Limb (tissue), 2 donors: ENCODE results near the gene TMEM121.

Experiments
- DNase-seq, 2 donors: peaks; one replicate each; pipeline ENCODE4 v3.0.0-alpha.2; 2016; ENCODE audit errors: extremely low spot score in 2 of 2

The TMEM121 gene

GRCh38 chr14:105497671-105498429 lies 28.5 kb upstream of the TMEM121 start:
- DNase-seq, result peak in 1 of 2 donors; percentile 45

GRCh38 chr14:105498430-105499255 lies 27.7 kb upstream of the TMEM121 start:
- peak in 1 of 2 donors; percentile 47 for DNase-seq

DNA sequence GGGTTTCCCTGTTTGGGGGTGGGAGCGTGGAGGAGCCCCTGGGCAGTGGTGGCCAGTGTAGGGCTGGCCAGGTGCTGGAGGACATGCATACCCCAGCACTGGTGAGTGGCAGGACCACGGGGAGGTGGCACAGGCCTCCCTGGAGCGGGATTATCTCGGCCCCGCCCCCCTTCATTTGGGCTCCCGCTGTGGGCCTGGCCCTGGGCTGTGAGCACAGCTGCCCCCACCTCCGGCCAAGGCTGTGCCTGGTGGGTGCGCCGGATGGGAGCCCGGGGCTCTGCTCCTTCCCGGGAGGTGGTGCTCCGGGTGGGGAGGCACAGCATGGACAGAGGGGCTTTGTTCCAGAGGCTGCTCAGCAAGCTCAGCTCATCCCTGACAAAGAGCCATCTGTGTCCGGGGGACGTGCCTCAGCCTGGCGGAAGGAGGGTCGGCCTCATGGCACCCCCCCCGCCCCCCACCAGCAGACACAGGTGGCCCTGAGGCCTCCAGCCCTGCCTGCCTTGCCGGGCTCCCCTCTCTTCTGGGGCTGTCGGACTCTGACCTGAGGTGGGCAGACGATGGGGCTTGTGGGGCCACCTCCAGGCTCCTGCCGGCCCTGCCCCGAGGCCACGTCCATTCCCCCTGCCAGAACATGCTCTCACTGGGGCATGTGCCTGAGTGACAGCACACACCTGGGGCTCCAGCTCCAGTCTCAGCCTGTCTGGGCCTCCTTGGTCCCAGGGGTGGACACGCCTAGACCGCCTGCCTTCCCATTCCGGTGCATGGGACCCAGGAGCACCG lies 26.9 kb upstream of the TMEM121 start:
- DNase-seq, result peak in 1 of 2 donors; percentile 70

GRCh38 chr14:105500036-105500725 lies 26.2 kb upstream of the TMEM121 start:
- DNase-seq, result no peak

DNA sequence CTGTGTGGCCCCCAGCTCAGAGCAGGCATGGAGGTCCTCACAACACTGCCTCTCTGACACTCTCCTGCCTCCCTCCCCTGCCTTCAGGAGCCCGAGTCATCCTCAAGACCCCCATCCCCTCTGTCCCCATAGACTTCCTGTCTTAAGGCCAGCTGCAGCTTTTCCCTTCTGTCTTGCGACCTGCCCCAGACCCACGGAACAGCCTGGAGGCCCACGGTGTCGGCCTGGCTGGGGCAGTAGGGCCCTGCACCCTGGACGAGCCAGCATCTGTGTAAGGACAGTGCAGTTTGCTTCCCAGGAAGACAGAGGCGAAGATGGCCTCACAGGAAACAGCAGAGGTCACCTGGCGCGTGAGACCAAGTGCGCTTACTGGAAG lies 25.7 kb upstream of the TMEM121 start:
- DNase-seq, result no peak

DNA sequence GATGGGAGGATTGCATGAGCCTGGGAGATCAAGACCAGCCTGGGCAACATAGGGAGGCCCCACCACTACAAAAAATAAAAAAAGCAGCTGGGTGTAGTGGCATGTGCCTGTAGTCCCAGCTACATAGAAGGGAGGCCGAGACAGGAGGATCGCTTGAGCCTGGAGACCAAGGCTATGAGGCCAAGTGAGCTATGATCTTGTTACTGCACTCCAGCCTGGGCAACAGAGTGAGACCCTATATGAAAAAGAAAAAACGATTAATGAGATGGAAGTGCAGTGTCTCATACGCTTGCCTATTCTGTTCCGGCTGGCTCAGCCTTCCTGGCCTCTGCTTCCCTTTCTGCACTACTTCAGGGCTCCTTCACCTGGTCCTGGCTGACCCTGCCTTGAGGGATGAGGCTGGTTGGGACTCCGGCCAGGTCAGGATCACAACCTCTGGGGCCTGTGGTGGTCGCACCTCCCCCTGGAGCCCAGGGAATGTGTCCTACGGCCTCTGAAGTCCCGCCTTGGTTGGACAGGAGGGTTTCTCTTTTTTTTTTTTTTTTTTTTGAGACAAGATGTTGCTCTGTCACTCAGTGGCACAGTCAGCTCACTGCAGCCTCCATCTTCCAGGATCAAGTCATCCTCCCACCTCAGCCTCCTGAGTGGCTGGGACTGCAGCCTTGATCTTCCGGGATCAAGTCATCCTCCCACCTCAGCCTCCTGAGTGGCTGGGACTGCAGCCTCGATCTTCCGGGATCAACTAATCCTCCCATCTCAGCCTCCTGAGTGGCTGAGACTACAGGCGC lies 24.7 kb upstream of the TMEM121 start:
- no peak for DNase-seq

DNA sequence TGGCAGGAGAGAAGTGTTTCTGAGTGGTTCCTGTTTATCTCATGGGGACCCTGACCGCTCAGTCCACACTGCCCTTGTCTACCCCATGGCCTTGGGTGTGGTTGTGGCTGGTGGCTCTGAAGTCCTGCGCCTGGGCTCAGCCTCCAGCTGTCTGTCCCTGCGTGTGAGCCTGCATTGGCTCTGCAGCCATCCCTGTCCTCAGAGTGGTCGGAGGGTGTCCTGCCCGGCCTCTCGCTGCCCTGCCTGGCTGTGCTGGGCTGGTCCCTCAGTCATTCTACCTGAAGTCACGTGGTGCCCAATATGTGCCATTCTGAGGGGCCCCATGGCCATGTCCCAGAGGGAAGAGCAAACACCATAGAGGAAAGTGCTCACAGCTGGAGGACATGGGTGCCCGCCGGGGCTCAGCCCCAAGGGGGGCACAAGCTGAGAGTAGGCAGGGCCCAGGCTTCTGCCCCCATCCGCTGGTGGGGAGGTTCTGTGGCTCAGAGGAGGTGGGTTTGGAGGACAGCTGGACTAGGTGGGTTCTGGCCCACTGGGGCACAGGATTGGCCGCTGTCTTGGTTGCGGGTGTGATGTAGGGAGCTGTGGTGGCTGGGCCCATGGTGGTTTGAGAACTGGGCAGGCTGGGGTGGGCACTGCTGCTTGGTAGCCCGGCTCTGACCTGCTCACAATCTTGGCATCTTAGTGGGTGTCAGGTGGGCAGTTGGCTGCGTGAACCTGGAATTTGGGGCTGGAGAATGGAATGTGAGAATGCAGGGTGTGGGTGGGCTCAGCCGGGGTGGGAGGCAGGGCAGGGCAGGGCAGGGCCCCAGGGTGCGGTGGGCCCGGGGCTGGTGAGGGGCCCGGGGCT lies 23.7 kb upstream of the TMEM121 start:
- no peak for DNase-seq

- no peak for DNase-seq
Measured at GRCh38 chr14:105503296-105503640, 23.1 kb upstream of the TMEM121 start.

GRCh38 chr14:105503935-105504692 lies 22.3 kb upstream of the TMEM121 start:
- no peak for DNase-seq

DNA sequence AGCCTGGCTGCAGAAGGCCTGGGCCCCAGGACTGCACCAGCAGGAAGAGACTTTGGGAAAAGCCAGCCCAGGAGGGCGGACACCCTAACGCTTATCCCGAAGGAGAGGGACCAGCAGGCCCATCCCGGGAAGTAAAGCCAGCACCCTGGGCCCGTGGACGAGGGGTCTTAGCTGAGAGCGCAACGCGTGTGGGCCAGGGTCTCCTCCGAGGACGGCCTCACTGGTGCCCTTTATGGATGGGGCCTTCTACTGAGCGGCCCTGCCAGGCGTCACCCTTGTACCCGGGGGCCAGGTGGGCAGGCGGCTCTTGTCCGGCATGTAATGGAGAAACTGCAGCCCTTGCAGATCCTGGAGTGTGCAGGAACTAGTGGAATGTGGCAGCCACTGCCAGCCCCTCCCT lies 21.3 kb upstream of the TMEM121 start:
- no peak for DNase-seq

- no peak for DNase-seq
Measured at GRCh38 chr14:105507247-105507646, 19.1 kb upstream of the TMEM121 start.

DNA sequence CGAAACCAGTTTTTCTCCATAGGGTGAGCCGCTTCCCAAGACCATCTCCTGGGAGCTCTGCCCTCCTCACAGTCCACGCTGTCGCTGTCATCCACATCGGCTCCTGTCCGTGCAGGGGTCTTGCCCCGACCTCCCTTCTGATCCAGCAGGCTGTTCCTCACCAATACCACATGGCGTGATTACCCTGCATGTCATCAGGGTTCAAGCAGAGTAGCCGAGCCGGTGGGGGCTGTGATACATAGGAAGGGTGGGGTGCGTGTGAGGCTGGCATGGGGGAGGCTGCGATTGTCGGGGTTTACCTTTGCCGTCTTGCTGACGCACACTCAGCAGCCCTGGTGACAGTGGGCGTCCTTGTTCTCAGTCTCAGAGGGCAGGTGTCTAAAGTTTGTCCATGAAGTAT lies 18.3 kb upstream of the TMEM121 start:
- no peak for DNase-seq

DNA sequence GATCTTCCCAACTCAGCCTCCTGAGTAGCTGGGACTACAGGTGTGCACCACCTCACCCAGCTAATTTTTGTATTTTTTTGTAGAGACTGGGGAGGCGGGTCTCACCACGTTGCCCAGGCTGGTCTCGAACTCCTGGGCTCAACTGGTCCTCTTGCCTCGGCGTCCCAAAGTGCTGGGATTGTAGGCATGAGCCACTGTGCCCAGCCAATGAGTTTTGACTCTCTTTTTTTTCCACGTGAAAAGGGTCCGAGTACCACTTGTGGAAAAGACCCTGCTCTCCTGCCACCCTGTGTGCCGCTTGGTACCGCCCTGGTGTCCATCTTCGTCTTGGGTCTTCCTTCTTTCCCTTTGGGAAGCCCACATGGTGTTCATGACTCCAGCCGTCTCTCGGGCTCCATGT lies 17.8 kb upstream of the TMEM121 start:
- no peak for DNase-seq

DNA sequence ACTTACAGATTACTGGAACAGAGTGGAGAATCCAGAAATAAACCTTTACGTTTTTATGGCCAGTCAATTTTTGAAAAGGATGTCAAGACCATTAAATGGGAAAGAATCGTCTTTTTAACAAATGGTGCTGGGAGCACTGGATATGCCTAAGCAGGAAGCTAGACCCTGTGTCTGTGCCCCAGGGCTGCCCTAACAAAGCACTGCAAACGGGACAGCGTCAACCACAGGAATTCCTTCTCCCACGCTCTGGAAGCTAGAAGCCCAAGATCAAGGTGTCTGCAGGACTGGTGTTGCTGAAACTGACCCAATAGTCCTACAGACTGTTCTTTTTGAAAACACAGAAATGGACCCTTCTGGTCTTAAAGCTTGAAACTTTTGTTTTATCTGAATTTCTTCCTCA lies 9.3 kb upstream of the TMEM121 start:
- no peak for DNase-seq

DNA sequence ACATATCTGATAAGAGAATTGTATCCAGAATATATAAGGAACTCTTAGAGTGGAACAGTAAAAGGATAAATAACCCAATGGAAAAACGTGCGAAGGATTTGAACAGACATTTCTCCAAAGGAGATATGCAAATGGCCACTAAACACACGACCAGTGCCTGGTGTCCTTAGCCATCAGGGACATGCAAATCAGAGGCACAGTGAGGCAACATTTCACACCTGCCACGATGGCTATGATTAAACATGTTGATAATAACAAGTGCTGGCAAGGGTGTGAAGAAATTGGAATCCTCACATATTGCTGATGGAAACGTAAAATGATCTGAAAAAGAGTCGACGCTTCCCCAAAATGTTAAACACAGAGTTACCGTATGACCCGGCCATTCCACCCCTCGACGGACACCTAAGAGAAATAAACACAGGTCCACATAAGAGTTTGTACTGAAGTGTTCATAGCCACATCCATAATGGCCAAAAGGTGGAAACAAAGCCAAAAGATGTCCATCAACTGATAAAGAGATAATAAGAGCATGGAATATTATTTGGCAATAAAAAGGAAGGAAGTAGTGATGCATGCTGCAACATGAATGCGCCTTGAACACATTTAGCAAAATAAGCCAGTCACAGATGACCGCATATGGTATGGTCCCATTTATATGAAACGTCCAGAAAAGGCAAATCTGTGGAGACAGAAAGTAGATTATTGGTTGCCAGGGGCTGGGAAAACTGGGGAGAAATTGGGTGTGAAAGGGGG lies 6.3 kb upstream of the TMEM121 start:
- no peak for DNase-seq

DNA sequence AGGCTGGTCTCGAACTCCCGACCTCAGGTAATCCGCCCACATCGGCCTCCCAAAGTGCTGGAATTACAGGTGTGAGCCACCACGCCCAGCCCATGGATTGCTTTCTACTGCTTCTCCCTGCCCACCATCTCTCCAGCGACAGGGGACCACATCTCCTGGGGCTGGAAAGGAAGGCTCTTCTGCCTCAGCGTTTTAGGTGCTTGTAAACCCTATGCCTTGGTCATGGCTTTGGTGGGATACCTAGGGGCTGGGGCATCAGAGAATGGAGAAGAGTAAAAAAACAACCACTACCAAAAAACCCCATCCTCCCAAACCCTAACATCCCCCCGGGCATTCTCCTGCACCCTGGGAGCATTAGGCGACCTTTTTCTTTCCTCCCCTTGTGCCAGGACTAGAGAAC lies 1.1 kb upstream of the TMEM121 start:
- DNase-seq, result no peak

- DNase-seq, result peak in 1 of 2 donors; percentile 65
Measured at GRCh38 chr14:105526776-105527380, 495 bp downstream of the TMEM121 start.

DNA sequence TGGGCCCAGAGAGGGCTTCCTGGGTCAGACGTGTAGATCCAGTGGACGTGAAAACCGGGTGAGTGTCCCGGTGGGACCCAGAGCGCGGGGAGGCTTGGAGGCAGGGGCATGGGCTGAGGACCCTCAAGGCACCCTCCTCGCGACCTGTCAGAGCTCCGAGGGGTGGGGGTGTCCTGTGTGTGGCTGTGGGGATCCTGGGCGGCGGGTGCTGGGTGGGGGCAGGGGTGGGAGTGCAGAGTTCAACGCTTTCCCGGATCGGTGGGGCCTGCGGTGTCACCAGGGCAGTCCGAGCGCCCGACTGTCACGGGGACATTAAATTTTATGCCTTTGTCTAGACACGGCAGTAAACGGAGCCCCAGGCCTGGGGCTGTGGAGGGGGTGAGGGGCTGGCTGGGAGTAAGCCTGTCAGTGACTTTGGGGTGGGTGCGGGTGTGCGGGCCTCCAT lies 1.0 kb downstream of the TMEM121 start:
- peak in 1 of 2 donors; percentile 51 for DNase-seq
